Measurements from ENCODE around the gene CTDP1.

GRCh38 chr18:79772108-79772864, 92.7 kb downstream of the CTDP1 start:
- TF ChIP-seq CTCF (IDR thresholded peaks at IDR 0.05) (no peak), POLR2A (IDR thresholded peaks at IDR 0.05) (no peak)
